Motor neuron (in vitro differentiated cells): ENCODE results near the gene ZKSCAN5. TPM values are rescaled to one million over a fixed set of nuclear protein-coding genes. Genes with fewer than 3 reads are reported as not detected.
A peak's percentile ranks its signal among the peaks of the same experiment; 100 is the strongest.
"Not testable (repeated sequence)": the region's sequence is repeated elsewhere in the genome, so short reads cannot be mapped to it uniquely, and the experiment has no call there.

ENCODE experiments used
- ATAC-seq, 8 experiments: fragments of 200-7000 bp; cut with Tn5 transposase; replicated peaks in 6 of 8; 2 replicates each; pipeline ENCODE4 v1.8.0; 2021; ENCODE audit warnings: mild to moderate bottlenecking in 8 of 8, moderate library complexity in 8 of 8
- H3K27ac ChIP-seq, 2 donors: fragments of 250-450 bp; sonication (Bioruptor Pico); 2 replicates each; pipeline ENCODE4 v1.9.0; 2021; ENCODE audit warnings: antibody characterized with exemption in 2 of 2, mild to moderate bottlenecking in 2 of 2, moderate library complexity in 1 of 2
- H3K4me1 ChIP-seq, 2 donors: fragments of 250-450 bp; sonication (Bioruptor Pico); replicated peaks in 1 of 2; 2 replicates each; pipeline ENCODE4 v1.6.1; 2021; ENCODE audit warnings: antibody characterized with exemption in 2 of 2, mild to moderate bottlenecking in 2 of 2, moderate library complexity in 1 of 2
- H3K4me3 ChIP-seq, 5 donors: fragments of 250-450 bp; sonication (Bioruptor Pico); 2 replicates each; pipeline ENCODE4 v1.9.0; 2021; ENCODE audit warnings: antibody characterized with exemption in 5 of 5, mild to moderate bottlenecking in 5 of 5, moderate library complexity in 4 of 5
- WGBS, 10 experiments: fragments of 450-650 bp; shearing (Covaris generic); methylation state at CpG; one replicate each; pipeline ENCODE4 v1.0.0; 2022; 5-methylcytosine and 5-hydroxymethylcytosine counted together
- in situ Hi-C, 9 experiments: fragments of 400-800 bp; cut with MboI; loops; one replicate each; pipeline ENCODE4 v1.15.0; 2021; ENCODE audit warnings: low sequenced_read_pairs in 9 of 9, low pct_unique_long_range_greater_than_20kb in 2 of 9; ENCODE audit not compliant: unreplicated experiment in 9 of 9
- total RNA-seq, 8 experiments: library from RNA; unstranded; fragments of 300-600 nt; gene quantifications; 2 replicates each; pipeline versions ENCODE4 v1.2.3 to v1.2.4, GENCODE V29; 2022

ZKSCAN5 gene
- total RNA-seq, 8 experiments from 2014 or later: 9.0 to 19.7 (median 17.1) TPM

DNA sequence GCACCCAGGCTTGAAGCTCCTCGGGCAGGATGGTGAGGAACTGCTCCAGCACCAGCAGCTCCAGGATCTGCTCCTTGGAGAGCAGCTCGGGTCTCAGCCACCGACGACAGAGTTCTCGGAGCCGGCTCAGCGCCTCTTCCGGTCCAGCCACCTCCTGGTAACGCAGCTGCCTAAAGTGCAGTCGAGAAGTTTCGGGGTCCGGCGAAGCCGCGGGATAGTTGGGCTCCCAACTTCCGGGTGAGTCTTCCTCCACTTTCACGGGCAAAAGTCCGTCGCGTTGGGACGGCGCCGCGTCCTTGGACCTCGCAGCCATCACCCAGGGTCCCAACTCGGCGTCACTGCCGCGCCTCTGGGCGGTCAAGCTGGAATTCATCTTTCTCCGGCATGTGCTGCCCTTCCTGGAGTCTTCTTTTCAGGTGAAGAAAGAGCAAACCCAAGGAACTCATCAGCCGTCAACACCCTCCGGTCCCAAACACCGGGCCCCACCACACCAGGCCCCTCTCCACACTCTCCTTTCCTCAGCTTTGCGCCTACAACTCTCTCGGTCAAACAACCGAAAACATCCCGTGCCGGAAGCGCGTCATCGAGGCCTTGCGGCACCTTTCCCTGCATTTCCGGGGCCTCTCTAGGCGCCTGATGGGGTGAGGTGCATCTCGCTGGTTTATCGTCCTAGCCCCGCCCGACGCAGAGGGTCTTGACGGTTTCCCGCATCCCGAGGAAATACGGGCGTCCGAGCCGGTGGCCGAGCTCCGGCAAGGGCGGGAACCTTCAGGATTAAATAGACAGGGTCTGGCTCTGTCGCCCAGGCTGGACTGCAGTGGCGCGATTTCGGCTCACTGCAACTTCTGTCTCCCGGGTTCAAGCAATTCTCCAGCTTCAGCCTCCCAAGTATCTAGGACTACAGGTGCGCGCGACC, 4.5 kb upstream of the ZKSCAN5 start, which contains the start of gene ZNF394:
Gene ZNF394 (minus strand): TSS at position 561 of the 916 bp plus-strand sequence. CDS start 188 bp downstream, at position 373.
- Histone ChIP-seq H3K4me3 (peak within 1 kb of the TSS; percentile 59 to 84 (median 76)), H3K4me1 (peaks cover 9 to 14% of the 10 kb centered on the region in 2 donors), H3K27ac (peak within 1 kb of the TSS; percentile 63 to 87)
- in situ Hi-C loops: no loop called here
- 0 to 9% (median 2%) methylated on average over 4 to 19 of the region's 68 CpGs; no CpG with 5 or more reads in 5 of the 10 experiments for WGBS, 10 experiments
- ATAC-seq: peak; percentile 34 to 55 (median 42)

DNA sequence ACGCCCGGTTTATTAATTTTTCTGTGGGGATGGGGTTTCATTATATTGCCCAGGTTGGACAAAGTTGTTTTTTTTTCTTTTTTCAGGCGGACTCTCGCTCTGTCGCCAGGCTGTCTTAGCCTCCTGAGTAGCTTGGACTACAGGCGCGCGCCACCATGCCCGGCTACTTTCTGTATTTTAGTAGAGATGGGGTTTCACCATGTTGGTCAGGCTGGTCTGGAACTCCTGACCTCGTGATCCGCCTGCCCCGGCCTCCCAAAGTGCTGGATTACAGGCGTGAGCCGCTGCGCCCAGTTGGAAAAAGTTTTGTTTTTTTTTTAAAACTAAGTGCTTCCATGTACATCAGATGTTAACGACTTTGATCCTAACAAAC, 3.8 kb upstream of the ZKSCAN5 start:
- in situ Hi-C loops: no loop called here
- no peak for ATAC-seq
- Histone ChIP-seq H3K4me3 (peak overlapping the region; percentile 59 to 84 (median 76)), H3K27ac (peak overlapping the region; percentile 22 to 87), H3K4me1 (peaks cover 9 to 14% of the 10 kb centered on the region in 2 donors)
- WGBS, 10 experiments: 46 to 82% (median 52%) methylated on average over 2 to 12 of the region's 16 CpGs; no CpG with 5 or more reads in 4 of the 10 experiments

DNA sequence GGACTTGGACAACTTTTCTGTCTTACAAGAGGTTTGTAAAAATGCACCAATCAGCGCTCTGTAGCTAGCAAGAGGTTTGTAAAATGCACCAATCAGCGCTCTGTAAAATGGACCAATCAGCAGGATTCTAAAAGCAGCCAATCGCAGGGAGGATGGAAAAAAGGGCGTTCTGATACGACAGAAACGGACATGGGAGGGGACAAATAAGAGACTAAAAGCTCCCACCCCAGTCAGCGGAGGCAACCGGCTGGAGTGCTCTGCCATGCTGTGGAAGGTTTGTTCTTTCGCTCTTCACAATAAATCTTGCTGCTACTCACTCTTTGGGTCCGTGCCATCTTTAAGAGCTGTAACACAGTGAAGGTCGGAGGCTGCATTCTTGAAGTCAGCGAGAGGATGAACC, 3.2 kb upstream of the ZKSCAN5 start:
- ATAC-seq, H3K27ac ChIP-seq, in situ Hi-C loops: not testable (repeated sequence)
- H3K4me1 ChIP-seq: peaks cover 14 to 15% of the 10 kb centered on the region in 2 donors
- WGBS, 10 experiments: 87 to 100% (median 95%) methylated on average over 1 to 10 of the region's 12 CpGs; no CpG with 5 or more reads in 1 of the 10 experiments
- H3K4me3 ChIP-seq: peak overlapping the region in 1 of 5 donors; percentile 59

DNA sequence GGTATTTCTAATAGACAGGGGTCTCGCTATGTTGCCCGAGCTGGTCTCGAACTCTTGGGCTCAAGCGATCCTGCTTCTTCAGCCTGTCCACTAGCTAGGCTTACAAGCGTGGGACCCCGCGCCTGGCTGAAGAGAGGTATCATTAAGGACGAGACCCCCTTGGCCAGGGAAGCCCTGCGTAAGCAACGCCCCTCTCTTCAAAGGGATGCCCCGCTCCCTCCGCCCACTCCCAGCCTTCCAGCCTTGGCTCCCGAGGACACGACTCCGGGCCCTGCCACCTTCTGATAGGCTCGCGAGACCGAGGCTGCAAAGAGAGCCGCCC, 220 bp upstream of the ZKSCAN5 start:
- in situ Hi-C loops: no loop called here
- WGBS, 10 experiments: 0% methylated on average over 6 to 10 of the region's 19 CpGs; no CpG with 5 or more reads in 8 of the 10 experiments
- peak overlapping the region; percentile 90 to 96 for H3K27ac ChIP-seq
- peaks cover 0 to 18% of the 10 kb centered on the region in 2 donors for H3K4me1 ChIP-seq
- ATAC-seq: peak in 6 of 8 experiments; percentile 86 to 90 (median 87)
- H3K4me3 ChIP-seq: peak overlapping the region; percentile 63 to 95 (median 74)

DNA sequence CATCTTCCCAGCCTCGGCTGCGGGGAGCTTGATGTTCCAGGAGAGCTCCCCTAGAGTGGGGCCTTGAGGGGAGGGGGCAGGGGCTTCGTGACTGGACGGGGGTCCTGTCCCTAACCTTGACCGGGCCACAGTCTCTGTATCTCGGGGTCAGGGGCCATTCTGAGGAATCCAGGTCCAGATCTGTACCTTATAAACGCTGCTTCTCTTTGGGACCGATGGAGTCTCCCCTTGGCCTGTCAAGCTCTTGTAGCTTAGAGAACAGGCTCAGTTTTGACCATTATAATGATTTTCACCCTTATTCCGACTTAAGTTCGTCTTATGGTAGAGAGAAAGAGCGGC, 831 bp downstream of the ZKSCAN5 start:
- Histone ChIP-seq H3K27ac (peak overlapping the region; percentile 90 to 96), H3K4me3 (peak overlapping the region; percentile 63 to 95 (median 74)), H3K4me1 (peaks cover 0 to 18% of the 10 kb centered on the region in 2 donors)
- WGBS, 10 experiments: 0 to 40% (median 3%) methylated on average over 1 to 5 of the region's 11 CpGs; no CpG with 5 or more reads in 4 of the 10 experiments
- in situ Hi-C loops: no loop called here
- ATAC-seq: peak in 2 of 8 experiments; percentile 1

DNA sequence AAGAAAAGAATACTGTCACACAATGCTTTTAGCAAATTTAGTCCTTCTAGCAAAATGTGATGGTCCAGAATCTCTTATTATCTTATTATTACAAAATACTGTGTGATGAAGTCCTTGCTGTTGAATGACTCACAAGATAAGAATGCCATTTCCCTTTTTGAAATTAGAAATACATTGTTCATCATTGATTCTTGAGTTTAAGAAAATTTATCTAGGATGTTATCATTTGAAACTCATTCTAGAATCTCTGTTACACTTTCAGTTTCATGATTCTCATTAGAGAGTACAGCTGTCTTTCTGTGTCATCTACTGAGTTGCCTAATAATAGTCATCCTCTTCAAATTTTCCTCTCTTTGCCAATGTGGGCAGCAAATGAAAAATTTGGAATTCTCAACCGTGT, 9.6 kb downstream of the ZKSCAN5 start:
- 80 to 100% (median 100%) methylated on average over 1 of the region's 1 CpG; no CpG with 5 or more reads in 3 of the 10 experiments for WGBS, 10 experiments
- H3K4me3 ChIP-seq: no peak overlapping the region
- no peak overlapping the region for H3K27ac ChIP-seq
- in situ Hi-C loops: no loop called here
- no peaks in the 10 kb centered on the region for H3K4me1 ChIP-seq
- no peak for ATAC-seq

DNA sequence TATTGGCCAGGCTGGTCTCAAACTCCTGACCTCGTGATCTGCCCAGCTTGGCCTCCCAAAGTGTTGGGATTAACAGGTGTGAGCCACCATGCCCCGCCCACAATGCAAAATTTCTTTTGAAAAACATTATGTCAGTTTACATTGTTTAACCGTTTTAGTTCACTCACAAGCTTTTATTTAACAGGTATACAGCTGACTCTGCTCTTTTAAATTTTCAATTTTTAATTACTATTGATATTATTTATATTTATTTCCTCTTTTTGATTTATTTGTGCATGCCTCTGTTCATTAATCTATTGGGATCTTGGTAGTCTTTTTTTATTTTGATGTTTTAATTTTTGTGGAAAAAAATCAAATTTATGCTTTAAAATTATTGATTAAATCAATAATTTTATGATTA, 16.9 kb downstream of the ZKSCAN5 start:
- ATAC-seq: no peak
- no peak overlapping the region for H3K27ac ChIP-seq
- in situ Hi-C loops: no loop called here
- H3K4me1 ChIP-seq: no peaks in the 10 kb centered on the region
- 79 to 100% (median 93%) methylated on average over 2 to 3 of the region's 3 CpGs for WGBS, 10 experiments
- no peak overlapping the region for H3K4me3 ChIP-seq

DNA sequence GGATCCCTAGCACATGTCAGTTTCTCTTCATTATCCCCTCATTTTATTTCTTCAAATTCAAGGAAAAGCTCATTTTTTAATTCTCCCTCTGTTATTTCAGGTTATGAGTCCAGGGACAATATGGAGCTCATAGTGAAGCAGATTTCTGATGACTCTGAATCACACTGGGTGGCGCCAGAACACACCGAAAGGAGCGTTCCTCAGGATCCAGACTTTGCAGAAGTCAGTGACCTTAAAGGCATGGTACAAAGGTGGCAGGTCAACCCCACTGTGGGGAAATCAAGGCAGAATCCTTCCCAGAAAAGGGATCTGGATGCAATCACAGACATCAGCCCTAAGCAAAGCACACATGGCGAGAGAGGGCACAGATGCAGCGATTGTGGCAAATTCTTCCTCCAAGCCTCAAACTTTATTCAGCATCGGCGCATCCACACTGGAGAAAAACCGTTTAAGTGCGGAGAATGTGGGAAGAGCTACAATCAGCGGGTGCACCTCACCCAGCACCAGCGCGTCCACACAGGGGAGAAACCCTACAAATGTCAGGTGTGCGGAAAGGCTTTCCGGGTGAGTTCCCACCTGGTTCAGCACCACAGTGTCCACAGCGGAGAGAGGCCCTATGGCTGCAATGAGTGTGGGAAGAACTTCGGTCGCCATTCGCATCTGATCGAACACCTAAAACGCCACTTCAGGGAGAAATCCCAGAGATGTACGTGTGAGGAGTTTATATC, 21.4 kb downstream of the ZKSCAN5 start:
- H3K4me3 ChIP-seq: no peak overlapping the region
- in situ Hi-C loops: no loop called here
- H3K27ac ChIP-seq: no peak overlapping the region
- no peaks in the 10 kb centered on the region for H3K4me1 ChIP-seq
- ATAC-seq: peak in 2 of 8 experiments; percentile 27 to 39
- WGBS, 10 experiments: 74 to 100% (median 94%) methylated on average over 3 to 13 of the region's 21 CpGs; no CpG with 5 or more reads in 2 of the 10 experiments

DNA sequence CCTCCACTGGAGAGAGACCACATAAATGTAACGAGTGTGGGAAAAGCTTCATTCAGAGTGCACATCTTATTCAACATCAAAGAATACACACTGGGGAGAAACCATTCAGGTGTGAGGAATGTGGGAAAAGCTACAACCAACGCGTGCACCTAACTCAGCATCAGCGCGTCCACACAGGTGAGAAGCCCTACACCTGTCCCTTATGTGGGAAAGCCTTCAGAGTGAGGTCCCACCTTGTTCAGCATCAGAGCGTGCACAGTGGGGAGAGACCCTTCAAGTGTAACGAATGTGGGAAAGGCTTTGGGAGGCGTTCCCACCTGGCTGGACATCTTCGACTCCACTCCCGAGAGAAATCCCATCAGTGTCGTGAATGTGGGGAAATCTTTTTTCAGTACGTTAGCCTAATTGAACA, 26.9 kb downstream of the ZKSCAN5 start:
- ATAC-seq: no peak
- Histone ChIP-seq H3K4me1 (no peaks in the 10 kb centered on the region), H3K27ac (no peak overlapping the region), H3K4me3 (no peak overlapping the region)
- 87 to 100% (median 97%) methylated on average over 1 to 9 of the region's 12 CpGs; no CpG with 5 or more reads in 1 of the 10 experiments for WGBS, 10 experiments
- in situ Hi-C loops: no loop called here

DNA sequence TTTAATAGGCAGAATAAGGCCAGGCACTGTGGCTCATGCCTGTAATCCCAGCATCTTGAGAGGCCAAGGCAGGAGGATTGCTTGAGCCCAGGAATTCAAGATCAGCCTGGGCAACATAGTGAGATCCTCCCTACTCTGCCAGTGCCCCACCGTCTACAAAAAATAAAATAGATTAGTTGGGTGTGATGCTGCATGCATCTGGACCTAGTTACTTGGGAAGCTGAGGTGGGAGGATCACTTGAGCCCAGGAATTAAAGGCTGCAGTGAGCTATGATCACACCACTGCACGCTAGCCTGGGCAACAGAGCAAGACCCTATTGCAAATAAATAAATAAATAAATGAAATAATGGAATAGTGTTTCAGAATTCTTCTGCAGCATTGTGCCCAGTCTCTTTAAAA, 31.2 kb downstream of the ZKSCAN5 start:
- H3K27ac ChIP-seq: no peak overlapping the region

DNA sequence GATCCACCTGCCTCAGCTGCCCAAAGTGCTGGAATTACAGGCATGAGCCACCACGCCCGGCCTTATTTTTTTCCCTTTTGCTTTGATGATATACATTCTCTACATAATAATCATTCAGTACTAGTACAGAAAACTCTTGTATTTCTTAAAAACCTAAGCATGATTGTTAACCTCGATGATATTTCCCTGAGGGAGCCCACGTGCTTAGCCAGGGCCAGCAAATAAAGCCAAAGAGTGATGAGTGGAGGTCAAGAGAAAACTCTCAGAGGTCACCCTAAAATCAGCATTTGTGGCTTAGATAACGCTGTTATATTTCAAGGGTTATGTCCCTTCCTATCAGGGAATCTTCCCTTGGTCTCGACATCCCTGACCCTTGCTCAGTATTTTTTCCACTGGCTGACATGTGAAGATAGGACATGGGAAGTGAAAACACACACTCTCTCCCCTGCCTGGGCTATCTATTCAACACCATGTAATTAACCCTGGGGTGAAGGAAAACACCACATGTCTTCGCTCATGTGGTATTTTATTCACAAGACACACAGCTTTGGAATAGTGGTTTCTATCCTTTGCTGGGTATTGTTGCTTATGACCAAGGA, 34.9 kb downstream of the ZKSCAN5 start:
- in situ Hi-C loops: no loop called here
- Histone ChIP-seq H3K27ac (no peak overlapping the region), H3K4me3 (no peak overlapping the region), H3K4me1 (no peaks in the 10 kb centered on the region)
- WGBS, 10 experiments: 53 to 94% (median 76%) methylated on average over 2 to 7 of the region's 7 CpGs
- no peak for ATAC-seq

More for the DNA sequence above, 31.2 kb downstream of the ZKSCAN5 start:
- H3K4me3 ChIP-seq: no peak overlapping the region
- in situ Hi-C loops: no loop called here
- no peak for ATAC-seq
- no peaks in the 10 kb centered on the region for H3K4me1 ChIP-seq
- whole genome bisulfite sequencing, 10 experiments: 60 to 100% (median 86%) methylated on average over 1 to 2 of the region's 2 CpGs; no CpG with 5 or more reads in 5 of the 10 experiments

DNA sequence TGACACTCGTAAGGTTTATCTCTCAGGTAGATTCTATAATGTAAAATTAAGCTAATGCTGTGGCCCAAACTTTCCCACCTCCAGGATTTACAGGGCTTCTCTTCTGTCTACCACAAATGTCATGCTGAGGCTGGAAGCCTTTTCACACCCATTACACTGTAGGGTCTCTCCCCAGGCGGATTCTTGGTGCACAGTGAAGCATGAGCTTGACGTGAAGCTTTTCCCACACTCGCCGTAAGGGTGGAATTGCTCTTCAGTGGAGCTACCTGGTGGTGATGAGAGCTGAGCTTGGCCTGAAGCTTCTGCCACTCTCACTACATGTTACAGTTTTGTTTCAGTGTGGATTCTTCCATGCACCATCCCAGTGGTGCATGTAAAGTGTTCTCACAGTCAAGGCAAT, 36.1 kb downstream of the ZKSCAN5 start:
- 75 to 100% (median 94%) methylated on average over 1 to 5 of the region's 5 CpGs; no CpG with 5 or more reads in 5 of the 10 experiments for WGBS, 10 experiments
- Histone ChIP-seq H3K27ac (no peak overlapping the region), H3K4me1 (no peaks in the 10 kb centered on the region), H3K4me3 (no peak overlapping the region)
- in situ Hi-C loops: no loop called here
- ATAC-seq: no peak

DNA sequence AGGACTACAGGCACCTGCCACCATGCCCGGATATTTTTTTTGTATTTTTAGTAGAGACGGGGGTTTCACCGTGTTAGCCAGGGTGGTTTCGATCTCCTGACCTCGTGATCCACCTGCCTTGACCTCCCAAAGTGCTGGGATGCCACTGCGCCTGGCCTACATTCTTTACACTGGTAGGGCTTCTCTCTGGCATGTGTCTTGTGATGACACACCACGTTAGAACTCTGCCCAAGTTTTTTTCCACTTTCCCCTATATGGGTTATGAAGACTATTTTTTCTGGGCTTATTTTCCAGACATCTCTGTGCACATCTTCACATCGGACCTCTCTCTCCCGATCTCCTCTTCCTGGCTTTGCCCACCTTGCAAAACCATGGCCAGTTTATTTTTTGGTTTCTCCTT, 36.8 kb downstream of the ZKSCAN5 start:
- 72 to 100% (median 92%) methylated on average over 1 to 8 of the region's 9 CpGs; no CpG with 5 or more reads in 1 of the 10 experiments for WGBS, 10 experiments
- Histone ChIP-seq H3K4me1 (no peaks in the 10 kb centered on the region), H3K27ac (no peak overlapping the region), H3K4me3 (no peak overlapping the region)
- no peak for ATAC-seq
- in situ Hi-C loops: no loop called here
